ENCODE results near the gene CXorf38. TPM values are rescaled to one million over a fixed set of nuclear protein-coding genes. Genes with fewer than 3 reads are reported as not detected.
A peak's percentile ranks its signal among the peaks of the same experiment; 100 is the strongest.
"Not testable (repeated sequence)": the region's sequence is repeated elsewhere in the genome, so short reads cannot be mapped to it uniquely, and the experiment has no call there.

The CXorf38 gene
- polyA plus RNA-seq, 3 donors, result 35.1 to 51.2 (median 39.5) TPM

DNA sequence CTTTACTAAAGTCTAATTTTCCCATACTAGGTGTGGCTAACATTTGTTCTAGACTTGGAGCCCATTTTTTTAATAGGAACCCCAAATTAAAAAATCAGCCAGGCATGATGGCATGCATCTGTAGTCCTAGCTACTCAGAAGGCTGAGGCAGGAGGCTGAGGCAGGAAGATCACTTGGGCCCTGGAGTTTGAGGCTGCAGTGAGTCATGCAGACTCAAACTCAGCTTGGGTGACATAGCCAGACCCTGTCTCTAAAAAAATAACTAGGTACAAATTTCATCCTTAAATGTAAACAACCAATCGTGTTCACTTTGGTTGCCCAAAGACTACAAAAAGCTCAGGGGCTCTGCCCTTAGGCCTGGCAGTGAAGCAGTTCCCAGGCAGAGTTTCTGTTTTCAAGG is 59.7 kb downstream of the CXorf38 start:
- Mint-ChIP-seq H3K36me3 (peaks cover 28 to 44% of the 10 kb centered on the region in 2 donors), H3K27me3 (ENCODE audit: low read depth in 3 of 3) (peaks cover 0 to 52% (median 0%) of the 10 kb centered on the region in 3 donors), H3K27ac (peak overlapping the region in 1 of 7 donors; percentile 30), H3K4me1 (peaks cover 19% of the 10 kb centered on the region)
- H3K4me3 Mint-ChIP-seq; H3K9me3 ChIP-seq (replicated peaks in 1 of 2; ENCODE audit: control insufficient read depth in 1 of 2, insufficient read depth in 1 of 2, low read length in 2 of 2); H3K9me3 Mint-ChIP-seq; H3K9ac ChIP-seq (ENCODE audit: insufficient read depth, low read length, poor library complexity, severe bottlenecking); H2AFZ ChIP-seq (ENCODE audit: insufficient read depth, low read depth, low read length, poor library complexity, severe bottlenecking); H3K4me2 ChIP-seq (replicated peaks; ENCODE audit: extremely low read depth, low read length, poor library complexity, severe bottlenecking); H3K27ac ChIP-seq (ENCODE audit: low read depth in 1 of 2, low read length in 2 of 2); H3K4me3 ChIP-seq (replicated peaks in 1 of 3; ENCODE audit: low read depth in 2 of 3, low read length in 3 of 3); DNase-seq: not testable (repeated sequence)
- Histone ChIP-seq H3K27me3 (ENCODE audit: control insufficient read depth in 2 of 2, insufficient read depth in 2 of 2, low read length in 2 of 2) (peaks cover 0 to 42% of the 10 kb centered on the region in 2 donors), H3K36me3 (replicated peaks in 1 of 2; ENCODE audit: control insufficient read depth in 1 of 2, insufficient read depth in 2 of 2, low read length in 2 of 2) (peaks cover 33 to 42% of the 10 kb centered on the region in 2 donors), H3K79me2 (ENCODE audit: insufficient read depth, low read length) (peaks cover 66% of the 10 kb centered on the region), H3K4me1 (ENCODE audit: control insufficient read depth in 1 of 2, insufficient read depth in 2 of 2, low read length in 2 of 2) (peaks cover 10 to 11% of the 10 kb centered on the region in 2 donors), H4K20me1 (ENCODE audit: insufficient read depth, low read length) (peaks cover 88% of the 10 kb centered on the region)
- intact Hi-C loops (cut with micrococcal nuclease), result loop anchor here (5.0 to 10.0 kb wide), 2 partner anchors 45 to 57 kb away; partner anchors contain the start of gene CXorf38 (in 1 of the 2)
- no CpG with 5 or more reads among the region's 1 CpG for WGBS (ENCODE audit: insufficient coverage)

DNA sequence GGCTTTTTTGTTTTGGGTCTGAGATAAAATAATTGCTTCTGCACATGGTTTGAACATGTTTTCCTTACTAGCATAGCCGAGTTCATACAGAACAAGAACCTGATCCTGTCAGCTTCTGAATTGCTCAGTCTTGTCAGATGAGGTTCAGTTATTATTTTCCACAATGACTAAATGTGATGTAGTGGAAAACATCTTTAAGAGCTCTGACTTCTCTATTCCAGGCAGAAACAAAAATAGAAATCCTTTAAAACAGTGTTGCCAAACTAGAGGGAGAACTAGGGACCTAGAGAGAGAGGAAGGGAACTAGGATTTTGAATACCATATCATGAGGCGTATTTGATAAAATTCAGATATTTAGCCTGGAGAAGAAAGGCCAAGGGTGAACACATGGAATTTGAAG is 64.5 kb downstream of the CXorf38 start:
- Mint-ChIP-seq H3K4me1 (peaks cover 45% of the 10 kb centered on the region), H3K27ac (peak overlapping the region; percentile 88 to 96 (median 93)), H3K36me3 (peaks cover 0 to 6% of the 10 kb centered on the region in 2 donors), H3K4me3 (peak overlapping the region; percentile 16 to 39), H3K9me3 (peaks cover 0 to 20% (median 0%) of the 10 kb centered on the region in 7 donors), H3K27me3 (ENCODE audit: low read depth in 3 of 3) (peaks cover 0 to 51% (median 0%) of the 10 kb centered on the region in 3 donors)
- peaks cover 46 to 53% of the 10 kb centered on the region in 2 donors for H3K4me1 ChIP-seq (ENCODE audit: control insufficient read depth in 1 of 2, insufficient read depth in 2 of 2, low read length in 2 of 2)
- H3K79me2 ChIP-seq (ENCODE audit: insufficient read depth, low read length), result peaks cover 71% of the 10 kb centered on the region
- peak overlapping the region in 1 of 2 donors; percentile 92 for H3K27ac ChIP-seq (ENCODE audit: low read depth in 1 of 2, low read length in 2 of 2)
- peak in 1 of 3 donors; percentile 28 for DNase-seq
- no peak overlapping the region for H2AFZ ChIP-seq (ENCODE audit: insufficient read depth, low read depth, low read length, poor library complexity, severe bottlenecking)
- H3K4me2 ChIP-seq (replicated peaks; ENCODE audit: extremely low read depth, low read length, poor library complexity, severe bottlenecking), result peak overlapping the region; percentile 70
- intact Hi-C loops (cut with micrococcal nuclease), result loop anchor here (5.0 to 10.0 kb wide), 2 partner anchors 59 to 62 kb away; partner anchors contain the start of gene CXorf38 (in 1 of the 2)
- H3K9ac ChIP-seq (ENCODE audit: insufficient read depth, low read length, poor library complexity, severe bottlenecking), result no peak overlapping the region
- no peaks in the 10 kb centered on the region for H3K36me3 ChIP-seq (replicated peaks in 1 of 2; ENCODE audit: control insufficient read depth in 1 of 2, insufficient read depth in 2 of 2, low read length in 2 of 2)
- whole genome bisulfite sequencing (ENCODE audit: insufficient coverage), result no CpG with 5 or more reads among the region's 2 CpGs
- peaks cover 57% of the 10 kb centered on the region for H4K20me1 ChIP-seq (ENCODE audit: insufficient read depth, low read length)
- TF ChIP-seq, protein P1, sequence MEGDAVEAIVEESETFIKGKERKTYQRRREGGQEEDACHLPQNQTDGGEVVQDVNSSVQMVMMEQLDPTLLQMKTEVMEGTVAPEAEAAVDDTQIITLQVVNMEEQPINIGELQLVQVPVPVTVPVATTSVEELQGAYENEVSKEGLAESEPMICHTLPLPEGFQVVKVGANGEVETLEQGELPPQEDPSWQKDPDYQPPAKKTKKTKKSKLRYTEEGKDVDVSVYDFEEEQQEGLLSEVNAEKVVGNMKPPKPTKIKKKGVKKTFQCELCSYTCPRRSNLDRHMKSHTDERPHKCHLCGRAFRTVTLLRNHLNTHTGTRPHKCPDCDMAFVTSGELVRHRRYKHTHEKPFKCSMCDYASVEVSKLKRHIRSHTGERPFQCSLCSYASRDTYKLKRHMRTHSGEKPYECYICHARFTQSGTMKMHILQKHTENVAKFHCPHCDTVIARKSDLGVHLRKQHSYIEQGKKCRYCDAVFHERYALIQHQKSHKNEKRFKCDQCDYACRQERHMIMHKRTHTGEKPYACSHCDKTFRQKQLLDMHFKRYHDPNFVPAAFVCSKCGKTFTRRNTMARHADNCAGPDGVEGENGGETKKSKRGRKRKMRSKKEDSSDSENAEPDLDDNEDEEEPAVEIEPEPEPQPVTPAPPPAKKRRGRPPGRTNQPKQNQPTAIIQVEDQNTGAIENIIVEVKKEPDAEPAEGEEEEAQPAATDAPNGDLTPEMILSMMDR (IDR thresholded peaks at IDR 0.05), result no peak
- peaks cover 0 to 42% of the 10 kb centered on the region in 2 donors for H3K27me3 ChIP-seq (ENCODE audit: control insufficient read depth in 2 of 2, insufficient read depth in 2 of 2, low read length in 2 of 2)
- peak overlapping the region in 1 of 3 experiments; percentile 82 for H3K4me3 ChIP-seq (replicated peaks in 1 of 3; ENCODE audit: low read depth in 2 of 3, low read length in 3 of 3)
- H3K9me3 ChIP-seq (replicated peaks in 1 of 2; ENCODE audit: control insufficient read depth in 1 of 2, insufficient read depth in 1 of 2, low read length in 2 of 2), result no peaks in the 10 kb centered on the region

DNA sequence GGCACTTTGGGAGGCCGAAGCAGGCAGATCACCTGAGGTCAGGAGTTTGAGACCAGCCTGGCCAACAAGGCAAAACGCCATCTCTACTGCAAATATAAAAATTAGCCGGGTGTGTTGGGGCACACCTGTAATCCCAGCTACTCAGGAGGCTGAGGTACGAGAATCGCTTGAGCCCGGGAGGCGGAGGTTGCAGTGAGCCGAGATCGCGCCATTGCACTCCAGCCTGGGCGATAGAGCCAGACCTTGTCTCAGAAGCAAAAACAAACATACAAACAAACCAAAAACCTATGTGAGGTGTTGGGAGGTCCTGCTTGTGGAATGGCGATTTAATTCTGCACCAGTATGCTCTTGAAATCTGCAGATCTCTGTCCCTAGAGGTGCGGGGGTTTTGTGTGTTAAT is 65.2 kb downstream of the CXorf38 start:
- peaks cover 0 to 20% (median 0%) of the 10 kb centered on the region in 7 donors for H3K9me3 Mint-ChIP-seq
- H3K27me3 Mint-ChIP-seq (ENCODE audit: low read depth in 3 of 3), result peaks cover 0 to 53% (median 0%) of the 10 kb centered on the region in 3 donors
- 80% methylated on average over 1 of the region's 13 CpGs for WGBS (ENCODE audit: insufficient coverage)
- Histone ChIP-seq H3K27ac (ENCODE audit: low read depth in 1 of 2, low read length in 2 of 2) (peak overlapping the region; percentile 92 to 94), H3K4me3 (replicated peaks in 1 of 3; ENCODE audit: low read depth in 2 of 3, low read length in 3 of 3) (peak overlapping the region in 1 of 3 experiments; percentile 82), H3K4me1 (ENCODE audit: control insufficient read depth in 1 of 2, insufficient read depth in 2 of 2, low read length in 2 of 2) (peaks cover 53 to 60% of the 10 kb centered on the region in 2 donors), H3K79me2 (ENCODE audit: insufficient read depth, low read length) (peaks cover 65% of the 10 kb centered on the region), H3K9ac (ENCODE audit: insufficient read depth, low read length, poor library complexity, severe bottlenecking) (peak overlapping the region; percentile 5), H3K27me3 (ENCODE audit: control insufficient read depth in 2 of 2, insufficient read depth in 2 of 2, low read length in 2 of 2) (peaks cover 0 to 39% of the 10 kb centered on the region in 2 donors), H4K20me1 (ENCODE audit: insufficient read depth, low read length) (peaks cover 51% of the 10 kb centered on the region), H3K4me2 (replicated peaks; ENCODE audit: extremely low read depth, low read length, poor library complexity, severe bottlenecking) (peak overlapping the region; percentile 70)
- not testable (repeated sequence) for H3K9me3 ChIP-seq (replicated peaks in 1 of 2; ENCODE audit: control insufficient read depth in 1 of 2, insufficient read depth in 1 of 2, low read length in 2 of 2); DNase-seq; H2AFZ ChIP-seq (ENCODE audit: insufficient read depth, low read depth, low read length, poor library complexity, severe bottlenecking); H3K36me3 Mint-ChIP-seq; H3K36me3 ChIP-seq (replicated peaks in 1 of 2; ENCODE audit: control insufficient read depth in 1 of 2, insufficient read depth in 2 of 2, low read length in 2 of 2)
- intact Hi-C loops (cut with micrococcal nuclease), result loop anchor here (5.0 to 10.0 kb wide), 2 partner anchors 60 to 63 kb away; partner anchors contain the start of gene CXorf38 (in 1 of the 2)
- peaks cover 49% of the 10 kb centered on the region for H3K4me1 Mint-ChIP-seq
- peak overlapping the region; percentile 88 to 96 (median 93) for H3K27ac Mint-ChIP-seq
- H3K4me3 Mint-ChIP-seq, result peak overlapping the region in 1 of 2 donors; percentile 73
